Measurements from ENCODE around the gene RNASE4.

- TF ChIP-seq CTCF (IDR thresholded peaks at IDR 0.05), result no peak
- TF ChIP-seq POLR2AphosphoS5 (IDR thresholded peaks at IDR 0.05; ENCODE audit: low read depth, low read length), result no peak
Observed at GRCh38 chr14:20730891-20731290, 46.5 kb downstream of the RNASE4 start.

Measured in Panc1 (cell line).